GM12872 (cell line): Measurements from ENCODE around the gene SMC5.

Source experiments
- CTCF ChIP-seq: IDR thresholded peaks from 3 replicates; pipeline ENCODE4 v1.5.1; 2011; ENCODE audit warnings: low read depth, mild to moderate bottlenecking, low read length, moderate library complexity; ENCODE audit not compliant: insufficient read depth

The SMC5 gene

GRCh38 chr9:70318002-70318401, 59.2 kb downstream of the SMC5 start:
- TF ChIP-seq CTCF = no peak

- no peak for TF ChIP-seq CTCF
Measured at GRCh38 chr9:70322096-70322495, 63.3 kb downstream of the SMC5 start.

GRCh38 chr9:70324963-70325362, 66.2 kb downstream of the SMC5 start:
- no peak for TF ChIP-seq CTCF

GRCh38 chr9:70340572-70340971, 81.8 kb downstream of the SMC5 start:
- 0 out of 3 replicates have a peak, but pooled peaks have one; percentile 19 for TF ChIP-seq CTCF

- no peak for TF ChIP-seq CTCF
Measured at GRCh38 chr9:70347046-70347445, 88.3 kb downstream of the SMC5 start.

- no peak for TF ChIP-seq CTCF
Measured at GRCh38 chr9:70352356-70352755, 93.6 kb downstream of the SMC5 start.

- TF ChIP-seq CTCF = peak; percentile 43; the same call in 2 of the 3 replicates
Measured at GRCh38 chr9:70352802-70353201, 94.0 kb downstream of the SMC5 start.

- TF ChIP-seq CTCF = no peak
Measured at GRCh38 chr9:70355801-70356200, 97.0 kb downstream of the SMC5 start.
